GM21825 (cell line): Measurements from ENCODE around the gene IGF2R.
"Not testable (repeated sequence)": the region's sequence is repeated elsewhere in the genome, so short reads cannot be mapped to it uniquely, and the experiment has no call there.

Source experiments
- ATAC-seq: cut with Tn5 transposase; IDR thresholded peaks from one replicate; pipeline ENCODE4 v1.9.1; 2021; ENCODE audit warnings: mild to moderate bottlenecking, moderate library complexity; ENCODE audit not compliant: unreplicated experiment

The IGF2R gene

GRCh38 chr6:159952289-159953005 is 16.4 kb upstream of the IGF2R start:
- no peak for ATAC-seq

GRCh38 chr6:159953091-159953601 is 15.7 kb upstream of the IGF2R start:
- no peak for ATAC-seq

- no peak for ATAC-seq
Measured at GRCh38 chr6:159955945-159956361, 12.9 kb upstream of the IGF2R start.

GRCh38 chr6:159957071-159957673 is 11.7 kb upstream of the IGF2R start:
- ATAC-seq, result no peak

GRCh38 chr6:159959165-159959975 is 9.5 kb upstream of the IGF2R start:
- peak; percentile 64 for ATAC-seq

- ATAC-seq, result no peak
Measured at GRCh38 chr6:159959976-159960384, 8.9 kb upstream of the IGF2R start.

- ATAC-seq, result no peak
Measured at GRCh38 chr6:159960485-159960884, 8.4 kb upstream of the IGF2R start.

GRCh38 chr6:159961528-159961927 is 7.4 kb upstream of the IGF2R start:
- ATAC-seq, result no peak

GRCh38 chr6:159963111-159963510 is 5.8 kb upstream of the IGF2R start:
- ATAC-seq, result no peak

GRCh38 chr6:159964046-159964445 is 4.8 kb upstream of the IGF2R start:
- ATAC-seq, result no peak

GRCh38 chr6:159966339-159966738 is 2.5 kb upstream of the IGF2R start:
- no peak for ATAC-seq

GRCh38 chr6:159966981-159967380 is 1.9 kb upstream of the IGF2R start:
- ATAC-seq, result no peak

GRCh38 chr6:159967621-159968020 is 1.3 kb upstream of the IGF2R start:
- not testable (repeated sequence) for ATAC-seq

- peak; percentile 25 for ATAC-seq
Measured at GRCh38 chr6:159969204-159969912, 476 bp downstream of the IGF2R start.

- no peak for ATAC-seq
Measured at GRCh38 chr6:159969921-159970320, 1.0 kb downstream of the IGF2R start.

- no peak for ATAC-seq
Measured at GRCh38 chr6:159970659-159971063, 1.8 kb downstream of the IGF2R start.

- ATAC-seq, result no peak
Measured at GRCh38 chr6:159971341-159972178, 2.7 kb downstream of the IGF2R start.

GRCh38 chr6:159972506-159973268 is 3.8 kb downstream of the IGF2R start:
- ATAC-seq, result no peak

- no peak for ATAC-seq
Measured at GRCh38 chr6:159973406-159973805, 4.5 kb downstream of the IGF2R start.
